Epithelial cell of esophagus (primary cell): ENCODE results near the gene KCTD20.
A peak's percentile ranks its signal among the peaks of the same experiment; 100 is the strongest.

Source experiments
- DNase-seq: peaks from one replicate; pipeline ENCODE4 v3.0.0; 2010; ENCODE audit warnings: low read depth
- H3K4me3 ChIP-seq: 2 replicates; pipeline ENCODE4 v1.5.1; 2011; ENCODE audit warnings: mild to moderate bottlenecking, low read length, control low read depth
- TF ChIP-seq, protein P1 (sequence below): IDR thresholded peaks from 2 replicates; pipeline ENCODE4 v1.5.1; 2011; ENCODE audit warnings: low read depth, mild to moderate bottlenecking, low read length, control low read depth, inconsistent platforms; ENCODE audit not compliant: insufficient read depth; ENCODE audit errors: missing control alignments

Gene KCTD20

DNA sequence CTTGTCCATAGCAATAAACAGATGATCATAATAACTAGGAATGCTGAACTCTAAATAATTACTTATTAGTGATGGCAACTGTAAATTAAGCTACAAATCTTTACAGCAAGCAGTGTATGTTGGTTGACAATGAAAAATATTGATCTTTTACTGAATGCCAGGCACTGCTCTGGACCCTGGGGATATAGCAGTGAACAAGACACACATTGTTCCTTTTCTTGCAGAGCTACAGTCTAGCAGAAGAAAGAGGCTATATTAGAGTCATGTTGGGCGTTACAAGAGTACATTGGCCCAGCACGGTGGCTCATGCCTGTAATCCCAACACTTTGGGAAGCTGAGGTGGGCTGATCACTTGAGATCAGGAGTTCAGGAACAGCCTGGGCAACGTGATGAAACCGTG lies 11.6 kb upstream of the KCTD20 start:
- H3K4me3 ChIP-seq, result no peak overlapping the region

DNA sequence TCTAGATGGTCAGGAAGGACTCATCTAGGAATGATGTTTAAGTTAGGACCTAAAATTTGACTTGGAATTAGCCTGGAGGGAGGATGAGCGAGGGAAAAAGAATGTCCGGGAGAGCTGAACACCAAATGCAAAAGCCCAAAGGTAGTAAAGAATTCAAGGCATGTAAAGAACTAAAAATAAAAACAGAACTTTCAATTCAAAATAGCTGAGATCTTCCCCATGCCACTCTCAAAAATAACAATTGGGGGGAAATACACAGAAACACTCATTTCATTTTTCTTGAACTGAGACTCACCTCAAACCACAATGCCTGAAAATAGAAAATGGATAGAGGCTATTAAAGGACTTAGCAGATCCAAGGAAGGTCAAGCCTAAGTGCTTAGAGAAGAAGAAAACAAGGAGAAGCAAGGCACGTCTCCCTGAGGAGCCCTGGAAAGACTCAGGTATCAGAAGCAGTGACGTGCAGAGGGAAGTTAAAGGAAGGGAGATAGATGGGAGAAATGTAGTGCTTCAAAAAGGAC lies 10.6 kb upstream of the KCTD20 start:
- no peak overlapping the region for H3K4me3 ChIP-seq
- DNase-seq, result peak; percentile 25
- TF ChIP-seq, protein P1, sequence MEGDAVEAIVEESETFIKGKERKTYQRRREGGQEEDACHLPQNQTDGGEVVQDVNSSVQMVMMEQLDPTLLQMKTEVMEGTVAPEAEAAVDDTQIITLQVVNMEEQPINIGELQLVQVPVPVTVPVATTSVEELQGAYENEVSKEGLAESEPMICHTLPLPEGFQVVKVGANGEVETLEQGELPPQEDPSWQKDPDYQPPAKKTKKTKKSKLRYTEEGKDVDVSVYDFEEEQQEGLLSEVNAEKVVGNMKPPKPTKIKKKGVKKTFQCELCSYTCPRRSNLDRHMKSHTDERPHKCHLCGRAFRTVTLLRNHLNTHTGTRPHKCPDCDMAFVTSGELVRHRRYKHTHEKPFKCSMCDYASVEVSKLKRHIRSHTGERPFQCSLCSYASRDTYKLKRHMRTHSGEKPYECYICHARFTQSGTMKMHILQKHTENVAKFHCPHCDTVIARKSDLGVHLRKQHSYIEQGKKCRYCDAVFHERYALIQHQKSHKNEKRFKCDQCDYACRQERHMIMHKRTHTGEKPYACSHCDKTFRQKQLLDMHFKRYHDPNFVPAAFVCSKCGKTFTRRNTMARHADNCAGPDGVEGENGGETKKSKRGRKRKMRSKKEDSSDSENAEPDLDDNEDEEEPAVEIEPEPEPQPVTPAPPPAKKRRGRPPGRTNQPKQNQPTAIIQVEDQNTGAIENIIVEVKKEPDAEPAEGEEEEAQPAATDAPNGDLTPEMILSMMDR, result no peak

More for the DNA sequence above, 11.6 kb upstream of the KCTD20 start:
- TF ChIP-seq, protein P1, result no peak
- DNase-seq, result no peak

DNA sequence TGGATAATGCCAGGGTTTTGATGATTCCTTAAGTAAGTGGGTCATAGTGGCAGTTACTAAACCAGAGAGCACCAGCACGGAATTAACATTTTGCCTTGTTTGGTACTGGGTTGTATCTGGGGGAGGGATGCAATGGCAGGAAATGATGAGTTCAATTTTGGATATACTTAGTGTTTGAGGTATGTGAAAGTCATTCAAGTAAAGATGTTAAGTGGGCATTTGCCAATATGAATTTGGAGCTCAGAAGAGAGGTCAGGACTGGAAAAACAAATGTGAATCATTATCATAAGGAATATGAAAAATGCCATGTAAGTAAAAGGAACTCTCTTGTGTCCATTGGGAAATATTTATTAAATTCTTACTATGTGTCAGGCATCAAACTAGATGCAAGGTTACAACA lies 6.3 kb upstream of the KCTD20 start:
- TF ChIP-seq, protein P1, result no peak
- no peak overlapping the region for H3K4me3 ChIP-seq
- DNase-seq, result no peak

DNA sequence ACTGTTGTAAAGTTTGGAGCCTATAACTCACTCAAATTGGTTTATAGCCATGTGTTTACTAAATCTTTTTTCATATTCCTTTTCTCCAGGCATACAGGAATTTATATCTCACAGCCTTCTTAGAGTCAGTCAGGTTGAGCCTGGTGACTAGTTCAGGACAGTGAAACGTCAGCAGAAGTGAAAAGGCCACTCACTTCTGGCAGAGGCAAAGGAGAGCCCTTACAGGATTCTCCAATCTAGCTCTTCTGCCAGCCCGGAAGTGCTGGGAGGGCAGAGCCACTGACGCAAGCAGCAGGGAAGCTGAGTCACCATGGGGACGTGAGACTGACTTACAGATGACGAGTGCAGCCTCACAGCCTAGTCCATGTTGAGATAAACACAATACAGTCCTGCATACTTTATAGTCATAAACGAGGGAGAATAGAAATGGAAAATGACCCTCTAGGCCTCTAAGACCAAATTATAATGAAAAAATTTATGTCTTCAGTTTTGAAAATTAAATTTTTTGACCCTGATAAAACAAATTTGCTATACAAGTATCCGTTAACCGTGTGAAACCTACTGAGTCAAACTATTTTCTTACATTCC lies 1.4 kb upstream of the KCTD20 start:
- TF ChIP-seq, protein P1, result no peak
- no peak overlapping the region for H3K4me3 ChIP-seq

DNA sequence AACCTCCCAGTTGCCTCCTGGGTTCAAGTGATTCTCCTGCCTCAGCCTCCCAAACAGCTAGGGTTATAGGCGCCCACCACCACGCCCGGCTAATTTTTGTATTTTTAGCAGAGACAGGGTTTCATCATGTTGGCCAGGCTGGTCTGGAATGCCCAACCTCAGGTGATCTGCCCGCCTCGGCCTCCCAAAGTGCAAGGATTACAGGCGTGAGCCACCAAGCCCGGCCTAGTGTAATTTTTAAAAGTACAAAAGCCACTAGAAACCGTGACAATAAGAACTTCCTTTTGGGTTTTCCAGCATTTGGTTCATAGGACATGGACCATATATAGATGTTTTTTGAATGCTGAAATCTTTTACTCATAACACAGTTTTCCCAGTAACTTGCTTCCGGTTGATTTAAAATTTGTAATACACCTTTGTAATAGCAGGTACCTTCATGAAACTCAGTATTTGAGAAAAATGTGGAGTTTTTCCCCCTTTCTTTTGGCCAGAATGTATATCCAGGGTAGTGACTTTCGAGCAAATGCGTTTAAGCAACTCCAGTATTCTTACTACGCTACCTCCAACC lies 613 bp upstream of the KCTD20 start:
- peak overlapping the region; percentile 83 for H3K4me3 ChIP-seq
- TF ChIP-seq, protein P1, result no peak
- DNase-seq, result no peak

More for the DNA sequence above, 1.4 kb upstream of the KCTD20 start:
- peak; percentile 98 for DNase-seq

DNA sequence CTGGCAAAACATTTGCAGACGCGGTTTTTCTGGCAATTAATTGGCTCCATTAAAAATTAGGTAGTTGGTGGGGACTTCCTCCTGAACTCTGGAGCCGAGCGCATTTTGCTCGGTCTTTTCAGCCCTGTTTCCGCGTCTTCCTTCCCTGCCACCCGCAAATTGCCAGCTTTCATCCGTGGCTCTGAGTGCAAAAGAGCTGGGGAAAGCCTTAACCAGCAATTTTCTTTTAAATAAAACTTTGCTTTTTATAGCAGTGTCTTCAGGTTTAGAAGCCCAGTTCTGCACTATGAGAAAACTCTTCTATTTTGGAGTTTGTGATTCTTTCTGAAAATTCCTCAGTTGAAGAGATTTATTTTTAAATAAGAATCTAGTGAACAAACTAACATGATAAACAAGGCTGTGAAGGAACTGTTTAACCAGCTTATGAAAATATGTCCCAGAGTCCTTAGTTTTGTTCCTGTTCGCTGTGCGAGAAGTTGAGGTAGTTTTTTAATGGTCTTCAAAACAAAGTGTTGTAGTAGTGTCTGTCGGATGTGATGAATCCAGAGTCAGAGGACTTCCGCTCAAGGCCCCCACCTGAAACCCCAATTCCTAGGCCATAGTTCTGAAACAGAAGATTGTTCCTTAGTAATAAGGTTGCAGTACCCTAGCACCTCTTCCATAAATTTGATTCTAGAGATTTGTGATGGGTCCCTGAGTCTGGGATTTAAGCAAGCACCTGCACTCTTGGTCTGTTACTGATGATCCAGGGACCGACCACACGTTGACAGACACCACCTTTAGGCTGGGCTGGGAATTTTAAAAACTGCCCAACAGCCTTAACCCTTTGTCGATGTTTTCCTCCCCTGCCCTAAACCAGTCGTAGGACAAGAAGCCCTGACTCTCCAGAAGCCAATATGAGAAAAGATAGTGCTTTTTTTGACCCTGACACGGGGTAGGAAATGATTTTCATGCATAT lies 950 bp downstream of the KCTD20 start:
- peak; percentile 32 for DNase-seq
- TF ChIP-seq, protein P1, result peak; percentile 11

More for the DNA sequence above, 950 bp downstream of the KCTD20 start:
- peak overlapping the region; percentile 83 for H3K4me3 ChIP-seq
